A549 (cell line): Measurements from ENCODE around the gene PSAT1.

Experiments used
- EP300 ChIP-seq, 2 experiments: fragments of >200 bp; sonication (Bioruptor Twin); formaldehyde crosslinking; IDR thresholded peaks; 2 replicates in 1 of 2; 3 replicates in 1 of 2; pipeline ENCODE4 v1.6.1; 2016 to 2017
- POLR2A ChIP-seq: IDR thresholded peaks from 2 replicates; pipeline ENCODE4 v1.6.1; 2012; ENCODE audit warnings: mild to moderate bottlenecking, low read length
- TF ChIP-seq, protein P1 (sequence below): fragments of 200-600 bp; sonication (generic); IDR thresholded peaks from 2 replicates; pipeline ENCODE4 v1.6.1; 2016; ENCODE audit warnings: antibody characterized with exemption, mild to moderate bottlenecking, moderate library complexity
- TF ChIP-seq, protein P2 (sequence below): fragments of >200 bp; sonication (Bioruptor Twin); formaldehyde crosslinking; IDR thresholded peaks from 3 replicates; pipeline ENCODE4 v1.5.1; 2016

- TF ChIP-seq, protein P1, sequence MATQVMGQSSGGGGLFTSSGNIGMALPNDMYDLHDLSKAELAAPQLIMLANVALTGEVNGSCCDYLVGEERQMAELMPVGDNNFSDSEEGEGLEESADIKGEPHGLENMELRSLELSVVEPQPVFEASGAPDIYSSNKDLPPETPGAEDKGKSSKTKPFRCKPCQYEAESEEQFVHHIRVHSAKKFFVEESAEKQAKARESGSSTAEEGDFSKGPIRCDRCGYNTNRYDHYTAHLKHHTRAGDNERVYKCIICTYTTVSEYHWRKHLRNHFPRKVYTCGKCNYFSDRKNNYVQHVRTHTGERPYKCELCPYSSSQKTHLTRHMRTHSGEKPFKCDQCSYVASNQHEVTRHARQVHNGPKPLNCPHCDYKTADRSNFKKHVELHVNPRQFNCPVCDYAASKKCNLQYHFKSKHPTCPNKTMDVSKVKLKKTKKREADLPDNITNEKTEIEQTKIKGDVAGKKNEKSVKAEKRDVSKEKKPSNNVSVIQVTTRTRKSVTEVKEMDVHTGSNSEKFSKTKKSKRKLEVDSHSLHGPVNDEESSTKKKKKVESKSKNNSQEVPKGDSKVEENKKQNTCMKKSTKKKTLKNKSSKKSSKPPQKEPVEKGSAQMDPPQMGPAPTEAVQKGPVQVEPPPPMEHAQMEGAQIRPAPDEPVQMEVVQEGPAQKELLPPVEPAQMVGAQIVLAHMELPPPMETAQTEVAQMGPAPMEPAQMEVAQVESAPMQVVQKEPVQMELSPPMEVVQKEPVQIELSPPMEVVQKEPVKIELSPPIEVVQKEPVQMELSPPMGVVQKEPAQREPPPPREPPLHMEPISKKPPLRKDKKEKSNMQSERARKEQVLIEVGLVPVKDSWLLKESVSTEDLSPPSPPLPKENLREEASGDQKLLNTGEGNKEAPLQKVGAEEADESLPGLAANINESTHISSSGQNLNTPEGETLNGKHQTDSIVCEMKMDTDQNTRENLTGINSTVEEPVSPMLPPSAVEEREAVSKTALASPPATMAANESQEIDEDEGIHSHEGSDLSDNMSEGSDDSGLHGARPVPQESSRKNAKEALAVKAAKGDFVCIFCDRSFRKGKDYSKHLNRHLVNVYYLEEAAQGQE: no peak
- TF ChIP-seq POLR2A (peak; percentile 50), EP300 (IDR thresholded peaks at IDR 0.05) (0 out of 5 replicates have a peak, but pooled peaks of 1 of the 2 experiments have one; percentile 13)
- TF ChIP-seq, protein P2, sequence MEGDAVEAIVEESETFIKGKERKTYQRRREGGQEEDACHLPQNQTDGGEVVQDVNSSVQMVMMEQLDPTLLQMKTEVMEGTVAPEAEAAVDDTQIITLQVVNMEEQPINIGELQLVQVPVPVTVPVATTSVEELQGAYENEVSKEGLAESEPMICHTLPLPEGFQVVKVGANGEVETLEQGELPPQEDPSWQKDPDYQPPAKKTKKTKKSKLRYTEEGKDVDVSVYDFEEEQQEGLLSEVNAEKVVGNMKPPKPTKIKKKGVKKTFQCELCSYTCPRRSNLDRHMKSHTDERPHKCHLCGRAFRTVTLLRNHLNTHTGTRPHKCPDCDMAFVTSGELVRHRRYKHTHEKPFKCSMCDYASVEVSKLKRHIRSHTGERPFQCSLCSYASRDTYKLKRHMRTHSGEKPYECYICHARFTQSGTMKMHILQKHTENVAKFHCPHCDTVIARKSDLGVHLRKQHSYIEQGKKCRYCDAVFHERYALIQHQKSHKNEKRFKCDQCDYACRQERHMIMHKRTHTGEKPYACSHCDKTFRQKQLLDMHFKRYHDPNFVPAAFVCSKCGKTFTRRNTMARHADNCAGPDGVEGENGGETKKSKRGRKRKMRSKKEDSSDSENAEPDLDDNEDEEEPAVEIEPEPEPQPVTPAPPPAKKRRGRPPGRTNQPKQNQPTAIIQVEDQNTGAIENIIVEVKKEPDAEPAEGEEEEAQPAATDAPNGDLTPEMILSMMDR: no peak
Observed at GRCh38 chr9:78296893-78297671, at the start of gene PSAT1.
